Subcutaneous adipose tissue (tissue), 4 donors: Measurements from ENCODE around the gene P2RY10. TPM values are rescaled to one million over a fixed set of nuclear protein-coding genes. Genes with fewer than 3 reads are reported as not detected.

Experiments used
- CTCF ChIP-seq: fragments of 450-650 bp; IDR thresholded peaks from one replicate; pipeline ENCODE4 v1.5.1; 2016; ENCODE audit warnings: low read depth, mild to moderate bottlenecking, control low read depth, antibody characterized with exemption, moderate library complexity
- total RNA-seq, 4 donors: library from RNA; depleted of rRNA; stranded (reverse); fragments of >200 nt; gene quantifications; one replicate each; pipeline ENCODE4 v1.1.0, GENCODE V29; 2016

The P2RY10 gene
- total RNA-seq, 4 donors from 2014 or later = 0.65 to 2.9 (median 0.66) TPM; not detected in 1

GRCh38 chrX:78979789-78980464, 34.7 kb downstream of the P2RY10 start:
- no peak for TF ChIP-seq CTCF

- TF ChIP-seq CTCF = no peak
These were observed 44.2 kb downstream of the P2RY10 start for GRCh38 chrX:78989349-78989748.

GRCh38 chrX:78997870-78998558, 52.8 kb downstream of the P2RY10 start:
- TF ChIP-seq CTCF = no peak

Other genes with a start within 250 kb of the P2RY10 start
- under 1 TPM in 3 of 4 donors, not detected in 1; 0.44 to 0.82 (median 0.68) TPM for gene LPAR4, start 197.7 kb upstream of the P2RY10 start, total RNA-seq
- 1 to 10 TPM in 2 of 4 donors, under 1 TPM in 2; 0.44 to 1.7 (median 1.1) TPM for gene GPR174, start 199.3 kb downstream of the P2RY10 start, total RNA-seq